ENCODE data around the gene MALRD1.

MALRD1 gene

DNA sequence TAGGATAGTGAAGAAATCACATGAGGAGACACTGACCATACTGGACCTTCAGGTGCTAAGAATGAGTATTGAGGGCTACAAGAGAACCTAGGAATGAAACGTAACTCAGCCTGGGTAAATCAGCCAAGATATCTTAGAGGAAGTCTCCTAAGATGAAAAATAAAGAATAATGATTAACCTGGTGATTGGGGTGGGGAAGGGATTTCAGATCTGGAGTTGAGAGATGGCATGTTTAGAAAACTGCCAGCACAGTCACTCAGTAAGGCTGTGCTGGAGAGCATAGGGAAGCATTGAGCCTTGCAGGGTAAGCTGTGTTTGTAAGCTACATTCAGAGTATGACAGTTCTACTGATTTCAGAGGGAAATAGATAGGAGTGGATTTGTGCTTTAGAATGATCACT, 1.9 kb upstream of the MALRD1 start:
- Histone ChIP-seq H3K4me1 (ENCODE audit: control insufficient read depth, insufficient read depth, low read length) (no peaks in the 10 kb centered on the region), H3K9ac (ENCODE audit: low read length) (no peak overlapping the region), H3K4me3 (ENCODE audit: low read length) (no peak overlapping the region), H3K36me3 (ENCODE audit: control insufficient read depth, insufficient read depth, low read length, severe bottlenecking) (no peaks in the 10 kb centered on the region), H3K9me3 (ENCODE audit: control insufficient read depth, low read length) (no peaks in the 10 kb centered on the region), H3K27me3 (replicated peaks; ENCODE audit: control insufficient read depth, insufficient read depth, low read length) (no peaks in the 10 kb centered on the region)
- no peak for DNase-seq (ENCODE audit: low read depth)

DNA sequence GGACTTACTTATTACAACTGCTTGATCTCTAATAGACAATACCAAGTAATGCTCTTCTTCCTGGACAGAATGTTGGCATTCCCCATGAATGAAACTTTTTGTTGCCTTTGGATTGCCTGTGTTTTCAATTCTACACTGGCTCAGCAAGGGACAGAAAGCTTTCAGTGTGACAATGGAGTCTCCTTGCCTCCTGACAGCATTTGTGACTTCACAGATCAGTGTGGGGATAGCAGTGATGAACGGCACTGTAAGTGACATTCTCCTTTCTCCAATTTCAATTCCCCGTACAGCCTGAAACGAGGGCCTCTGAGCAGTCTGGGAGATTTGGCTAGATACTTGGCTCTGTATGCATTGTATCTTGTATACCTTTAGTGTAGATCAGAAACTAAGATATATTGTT, 290 bp downstream of the MALRD1 start:
- Histone ChIP-seq H3K36me3 (ENCODE audit: control insufficient read depth, insufficient read depth, low read length, severe bottlenecking) (no peaks in the 10 kb centered on the region), H3K9ac (ENCODE audit: low read length) (no peak overlapping the region), H3K27me3 (replicated peaks; ENCODE audit: control insufficient read depth, insufficient read depth, low read length) (no peaks in the 10 kb centered on the region), H3K4me3 (ENCODE audit: low read length) (no peak overlapping the region), H3K4me1 (ENCODE audit: control insufficient read depth, insufficient read depth, low read length) (no peaks in the 10 kb centered on the region), H3K9me3 (ENCODE audit: control insufficient read depth, low read length) (no peaks in the 10 kb centered on the region)
- no peak for DNase-seq (ENCODE audit: low read depth)

- Histone ChIP-seq H3K9me3 (ENCODE audit: control insufficient read depth, low read length) (no peaks in the 10 kb centered on the region), H3K27me3 (replicated peaks; ENCODE audit: control insufficient read depth, insufficient read depth, low read length) (no peaks in the 10 kb centered on the region), H3K36me3 (ENCODE audit: control insufficient read depth, insufficient read depth, low read length, severe bottlenecking) (no peaks in the 10 kb centered on the region), H3K9ac (ENCODE audit: low read length) (no peak overlapping the region), H3K4me1 (ENCODE audit: control insufficient read depth, insufficient read depth, low read length) (no peaks in the 10 kb centered on the region), H3K4me3 (ENCODE audit: low read length) (no peak overlapping the region)
- DNase-seq (ENCODE audit: low read depth) = no peak
Observed at GRCh38 chr10:19049567-19049966, 966 bp downstream of the MALRD1 start.

DNA sequence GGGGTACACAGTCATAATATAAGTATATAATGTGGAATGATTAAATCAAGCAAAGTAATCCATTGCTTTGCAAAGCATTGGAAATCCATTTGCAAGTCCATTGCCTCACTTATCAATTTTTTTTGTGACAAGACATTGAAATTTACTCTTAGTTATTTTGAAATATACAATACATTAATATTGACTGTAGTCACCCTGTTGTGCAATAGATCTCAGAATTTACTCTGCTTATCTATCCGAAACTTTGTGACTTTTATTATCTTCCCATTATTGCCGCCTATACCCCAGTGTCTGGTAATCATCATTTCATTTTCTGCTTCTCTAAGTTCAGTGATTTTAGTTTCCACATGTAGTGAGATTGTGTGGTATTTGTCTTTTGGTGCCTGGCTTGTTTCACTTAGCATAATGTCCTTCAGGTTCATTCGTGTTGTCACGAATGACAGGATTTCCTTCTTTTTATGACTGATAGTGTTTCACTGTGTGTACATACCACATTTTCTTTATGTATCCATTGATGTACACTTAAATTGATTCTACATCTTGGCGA, 5.8 kb downstream of the MALRD1 start:
- H3K4me1 ChIP-seq (ENCODE audit: control insufficient read depth, insufficient read depth, low read length) = no peaks in the 10 kb centered on the region
- H3K4me3 ChIP-seq (ENCODE audit: low read length) = no peak overlapping the region
- no peak for DNase-seq (ENCODE audit: low read depth)
- no peaks in the 10 kb centered on the region for H3K36me3 ChIP-seq (ENCODE audit: control insufficient read depth, insufficient read depth, low read length, severe bottlenecking)
- no peaks in the 10 kb centered on the region for H3K9me3 ChIP-seq (ENCODE audit: control insufficient read depth, low read length)
- H3K27me3 ChIP-seq (replicated peaks; ENCODE audit: control insufficient read depth, insufficient read depth, low read length) = no peaks in the 10 kb centered on the region
- H3K9ac ChIP-seq (ENCODE audit: low read length) = no peak overlapping the region

DNA sequence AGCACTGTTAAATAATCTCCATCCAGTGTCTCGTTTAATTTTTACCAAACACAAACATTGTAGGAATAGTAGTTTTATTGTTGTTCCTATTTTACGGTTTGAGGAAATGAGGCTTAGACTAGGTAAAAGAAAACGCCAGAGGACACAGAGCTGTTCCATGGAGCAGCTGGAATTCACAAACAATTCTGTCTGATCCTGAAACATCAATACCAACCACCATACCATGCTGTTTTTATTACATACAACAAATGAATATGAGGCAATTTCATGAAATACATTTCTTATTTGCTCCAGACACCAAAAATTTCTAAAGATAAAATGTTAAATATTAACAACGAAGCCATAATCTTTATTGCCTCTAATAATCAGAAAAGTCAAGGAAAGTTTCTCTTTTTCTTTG, 9.4 kb downstream of the MALRD1 start:
- Histone ChIP-seq H3K36me3 (ENCODE audit: control insufficient read depth, insufficient read depth, low read length, severe bottlenecking) (no peaks in the 10 kb centered on the region), H3K9me3 (ENCODE audit: control insufficient read depth, low read length) (no peaks in the 10 kb centered on the region), H3K4me1 (ENCODE audit: control insufficient read depth, insufficient read depth, low read length) (no peaks in the 10 kb centered on the region), H3K4me3 (ENCODE audit: low read length) (no peak overlapping the region), H3K27me3 (replicated peaks; ENCODE audit: control insufficient read depth, insufficient read depth, low read length) (no peaks in the 10 kb centered on the region), H3K9ac (ENCODE audit: low read length) (no peak overlapping the region)
- no peak for DNase-seq (ENCODE audit: low read depth)

DNA sequence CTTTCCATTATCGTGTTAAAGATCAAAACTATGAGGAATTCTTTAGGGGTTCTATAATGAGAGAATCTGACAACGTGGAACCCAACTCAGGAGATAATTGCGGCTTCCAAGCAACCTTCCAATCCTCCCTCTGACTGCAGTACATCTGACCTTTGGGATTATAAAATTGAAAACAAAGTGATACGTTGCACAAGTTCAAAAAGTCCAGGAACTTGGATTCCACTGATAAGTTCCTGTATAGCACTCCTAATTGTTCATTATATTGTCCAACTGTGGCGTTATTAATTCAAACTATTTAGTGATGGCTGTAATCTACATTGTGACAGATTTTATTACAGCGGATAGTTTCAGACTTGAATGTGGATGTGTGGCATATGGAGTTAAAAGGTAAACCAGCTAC, 15.4 kb downstream of the MALRD1 start:
- H3K9ac ChIP-seq (ENCODE audit: low read length) = no peak overlapping the region
- H3K4me3 ChIP-seq (ENCODE audit: low read length) = no peak overlapping the region
- H3K9me3 ChIP-seq (ENCODE audit: control insufficient read depth, low read length) = no peaks in the 10 kb centered on the region
- H3K36me3 ChIP-seq (ENCODE audit: control insufficient read depth, insufficient read depth, low read length, severe bottlenecking) = no peaks in the 10 kb centered on the region
- no peaks in the 10 kb centered on the region for H3K4me1 ChIP-seq (ENCODE audit: control insufficient read depth, insufficient read depth, low read length)
- DNase-seq (ENCODE audit: low read depth) = no peak
- H3K27me3 ChIP-seq (replicated peaks; ENCODE audit: control insufficient read depth, insufficient read depth, low read length) = no peaks in the 10 kb centered on the region

GRCh38 chr10:19071946-19072345, 23.3 kb downstream of the MALRD1 start:
- Histone ChIP-seq H3K36me3 (ENCODE audit: control insufficient read depth, insufficient read depth, low read length, severe bottlenecking) (no peaks in the 10 kb centered on the region), H3K27me3 (replicated peaks; ENCODE audit: control insufficient read depth, insufficient read depth, low read length) (no peaks in the 10 kb centered on the region), H3K9me3 (ENCODE audit: control insufficient read depth, low read length) (peaks cover 2% of the 10 kb centered on the region), H3K4me3 (ENCODE audit: low read length) (no peak overlapping the region), H3K9ac (ENCODE audit: low read length) (no peak overlapping the region), H3K4me1 (ENCODE audit: control insufficient read depth, insufficient read depth, low read length) (no peaks in the 10 kb centered on the region)
- no peak for DNase-seq (ENCODE audit: low read depth)

DNA sequence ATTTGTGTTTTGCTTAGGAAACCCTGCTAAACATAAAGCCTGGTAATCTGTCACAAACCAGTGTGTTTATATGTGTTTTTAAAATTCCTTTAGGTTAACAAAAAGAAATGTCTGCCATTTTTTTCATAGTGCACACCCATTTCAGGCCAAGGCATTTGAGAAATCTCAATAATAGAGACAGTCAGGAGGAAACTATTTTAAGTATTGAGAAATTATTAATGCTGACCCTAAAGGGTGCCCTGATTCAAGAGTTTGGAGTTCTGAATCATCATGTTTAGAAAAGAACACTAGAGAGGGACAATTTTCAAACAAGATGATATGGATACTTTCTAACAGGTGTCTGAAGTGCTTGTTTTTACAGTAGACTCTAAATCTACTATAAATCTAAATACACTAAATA, 28.7 kb downstream of the MALRD1 start:
- DNase-seq (ENCODE audit: low read depth) = no peak
- Histone ChIP-seq H3K4me3 (ENCODE audit: low read length) (no peak overlapping the region), H3K36me3 (ENCODE audit: control insufficient read depth, insufficient read depth, low read length, severe bottlenecking) (no peaks in the 10 kb centered on the region), H3K27me3 (replicated peaks; ENCODE audit: control insufficient read depth, insufficient read depth, low read length) (no peaks in the 10 kb centered on the region), H3K4me1 (ENCODE audit: control insufficient read depth, insufficient read depth, low read length) (no peaks in the 10 kb centered on the region), H3K9ac (ENCODE audit: low read length) (no peak overlapping the region), H3K9me3 (ENCODE audit: control insufficient read depth, low read length) (peaks cover 2% of the 10 kb centered on the region)

DNA sequence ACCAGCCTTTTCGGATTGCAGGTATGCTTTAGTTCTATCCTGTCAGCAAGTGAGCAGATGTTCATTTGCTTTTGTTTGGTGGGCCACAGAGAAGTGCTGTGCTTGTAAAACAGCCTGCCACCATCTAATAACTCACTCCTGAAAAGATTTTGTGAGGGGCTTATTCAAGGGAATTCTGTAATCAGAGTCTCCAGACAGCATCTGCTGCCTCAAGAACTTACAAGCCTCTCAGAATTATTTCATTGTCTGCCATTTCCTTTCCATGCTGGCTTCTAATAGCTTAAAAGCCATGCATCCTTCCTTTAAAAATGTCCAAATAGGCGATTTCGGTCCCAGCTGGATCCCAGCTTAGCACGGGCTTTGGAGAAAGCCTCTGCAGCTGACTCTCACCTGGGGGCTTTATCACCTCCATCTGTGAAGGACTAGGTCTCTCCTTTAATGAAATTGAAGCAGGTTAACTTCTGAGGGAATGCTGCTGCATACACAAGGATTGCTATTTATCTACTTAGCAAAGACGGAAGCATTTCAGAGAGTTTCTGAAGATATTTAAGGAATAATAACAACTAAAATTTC, 48.0 kb downstream of the MALRD1 start:
- no peaks in the 10 kb centered on the region for H3K4me1 ChIP-seq (ENCODE audit: control insufficient read depth, insufficient read depth, low read length)
- no peaks in the 10 kb centered on the region for H3K9me3 ChIP-seq (ENCODE audit: control insufficient read depth, low read length)
- no peak overlapping the region for H3K4me3 ChIP-seq (ENCODE audit: low read length)
- no peaks in the 10 kb centered on the region for H3K36me3 ChIP-seq (ENCODE audit: control insufficient read depth, insufficient read depth, low read length, severe bottlenecking)
- no peaks in the 10 kb centered on the region for H3K27me3 ChIP-seq (replicated peaks; ENCODE audit: control insufficient read depth, insufficient read depth, low read length)
- no peak overlapping the region for H3K9ac ChIP-seq (ENCODE audit: low read length)
- no peak for DNase-seq (ENCODE audit: low read depth)

DNA sequence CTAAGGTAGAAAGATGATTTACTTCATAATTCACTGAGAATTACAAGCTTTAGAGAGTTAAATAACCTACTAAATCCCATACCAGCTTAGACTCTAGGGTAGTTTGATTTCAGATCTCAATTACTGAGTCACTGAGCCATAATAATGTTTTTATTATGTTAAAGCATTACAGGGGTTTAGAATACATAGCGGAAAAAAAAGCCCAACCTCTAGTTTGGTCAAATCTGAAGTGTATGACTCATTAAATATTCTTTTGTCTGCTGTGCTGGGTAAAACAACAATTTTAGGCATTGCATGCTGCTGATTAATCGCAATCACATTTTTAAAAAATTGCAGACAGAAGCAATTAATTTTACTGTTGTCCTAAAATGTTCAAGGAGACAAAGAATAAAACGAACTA, 48.5 kb downstream of the MALRD1 start:
- Histone ChIP-seq H3K9ac (ENCODE audit: low read length) (no peak overlapping the region), H3K9me3 (ENCODE audit: control insufficient read depth, low read length) (no peaks in the 10 kb centered on the region)

GRCh38 chr10:19098803-19099202, 50.2 kb downstream of the MALRD1 start:
- no peaks in the 10 kb centered on the region for H3K27me3 ChIP-seq (replicated peaks; ENCODE audit: control insufficient read depth, insufficient read depth, low read length)
- DNase-seq (ENCODE audit: low read depth) = no peak
- H3K36me3 ChIP-seq (ENCODE audit: control insufficient read depth, insufficient read depth, low read length, severe bottlenecking) = no peaks in the 10 kb centered on the region
- no peak overlapping the region for H3K4me3 ChIP-seq (ENCODE audit: low read length)
- no peaks in the 10 kb centered on the region for H3K9me3 ChIP-seq (ENCODE audit: control insufficient read depth, low read length)
- H3K4me1 ChIP-seq (ENCODE audit: control insufficient read depth, insufficient read depth, low read length) = no peaks in the 10 kb centered on the region
- H3K9ac ChIP-seq (ENCODE audit: low read length) = no peak overlapping the region

More for the DNA sequence above, 48.5 kb downstream of the MALRD1 start:
- Histone ChIP-seq H3K36me3 (ENCODE audit: control insufficient read depth, insufficient read depth, low read length, severe bottlenecking) (no peaks in the 10 kb centered on the region), H3K4me3 (ENCODE audit: low read length) (no peak overlapping the region), H3K4me1 (ENCODE audit: control insufficient read depth, insufficient read depth, low read length) (no peaks in the 10 kb centered on the region), H3K27me3 (replicated peaks; ENCODE audit: control insufficient read depth, insufficient read depth, low read length) (no peaks in the 10 kb centered on the region)
- DNase-seq (ENCODE audit: low read depth) = no peak

GRCh38 chr10:19107406-19107805, 58.8 kb downstream of the MALRD1 start:
- no peak for DNase-seq (ENCODE audit: low read depth)
- no peaks in the 10 kb centered on the region for H3K36me3 ChIP-seq (ENCODE audit: control insufficient read depth, insufficient read depth, low read length, severe bottlenecking)
- peaks cover 25% of the 10 kb centered on the region for H3K9me3 ChIP-seq (ENCODE audit: control insufficient read depth, low read length)
- H3K9ac ChIP-seq (ENCODE audit: low read length) = no peak overlapping the region
- H3K27me3 ChIP-seq (replicated peaks; ENCODE audit: control insufficient read depth, insufficient read depth, low read length) = no peaks in the 10 kb centered on the region
- no peaks in the 10 kb centered on the region for H3K4me1 ChIP-seq (ENCODE audit: control insufficient read depth, insufficient read depth, low read length)
- no peak overlapping the region for H3K4me3 ChIP-seq (ENCODE audit: low read length)

Data from adipocyte (in vitro differentiated cells).